ENCODE measurements around the gene CLCN7.

- TF ChIP-seq CTCF (IDR thresholded peaks at IDR 0.05) (no peak), POLR2A (IDR thresholded peaks at IDR 0.05) (no peak)
Measured at GRCh38 chr16:1442697-1443096, 32.1 kb downstream of the CLCN7 start.
